Ovary (tissue), 9 donors: ENCODE results near the gene CEP55. TPM values are rescaled to one million over a fixed set of nuclear protein-coding genes. Genes with fewer than 3 reads are reported as not detected.
"Not testable (repeated sequence)": the region's sequence is repeated elsewhere in the genome, so short reads cannot be mapped to it uniquely, and the experiment has no call there.

Source experiments
- DNase-seq, 5 donors: peaks; one replicate each; pipeline ENCODE4 v3.0.0-alpha.2; 2019 to 2020
- H3K27ac ChIP-seq, 2 donors: fragments of 200-600 bp; one replicate each; pipeline versions ENCODE4 v1.5.1 to v1.8.0; 2019 to 2022
- H3K27me3 ChIP-seq: fragments of 200-600 bp; one replicate; pipeline ENCODE4 v1.8.0; 2022
- H3K36me3 ChIP-seq: fragments of 200-600 bp; sonication (generic); one replicate; pipeline ENCODE4 v1.5.1; 2019
- H3K4me1 ChIP-seq: one replicate; pipeline ENCODE4 v1.8.1; 2013; ENCODE audit warnings: mild to moderate bottlenecking, moderate library complexity; ENCODE audit not compliant: insufficient read depth
- H3K4me3 ChIP-seq: fragments of 200-600 bp; sonication (generic); one replicate; pipeline ENCODE4 v1.5.1; 2017
- H3K9me3 ChIP-seq, 2 donors: fragments of 200-600 bp in 1 of 2; sonication (generic) in 1 of 2; one replicate each; pipeline versions ENCODE4 v1.5.1 to v1.8.1; 2013 to 2019; ENCODE audit warnings: mild to moderate bottlenecking in 1 of 2, moderate library complexity in 1 of 2
- EP300 ChIP-seq: sonication (generic); formaldehyde crosslinking; IDR thresholded peaks from one replicate; pipeline ENCODE4 v1.6.1; 2017; ENCODE audit warnings: antibody characterized with exemption
- POLR2A ChIP-seq: fragments of 450-650 bp; IDR thresholded peaks from one replicate; pipeline ENCODE4 v1.6.1; 2017; ENCODE audit warnings: antibody characterized with exemption, mild to moderate bottlenecking, moderate library complexity
- WGBS, 3 donors: extraction: QIAGEN DNeasy Blood & Tissue Kit in 1 of 3; methylation state at CpG; one replicate each; pipeline versions ENCODE4 v1.1.5 to v1.1.7; 2013 to 2017; 5-methylcytosine and 5-hydroxymethylcytosine counted together
- intact Hi-C, 4 donors: fragments of 100-400 bp; cut with DNase I; formaldehyde crosslinking; loops; one replicate each; pipeline versions ENCODE4 v1.11.0 to v1.15.1; 2022 to 2023
- polyA plus RNA-seq, 2 donors: library from polyadenylated mRNA; stranded (reverse); fragments of 200-250 nt in 1 of 2; fragments of 350-450 nt in 1 of 2; fragmentation: Illumina TruSeq in 1 of 2; extraction: RNeasy Lipid Tissue Mini Kit (QIAGEN cat#74804) in 1 of 2; gene quantifications; one replicate each; pipeline ENCODE4 v1.2.3, GENCODE V29; 2013 to 2014
- total RNA-seq, 7 donors: library from RNA; depleted of rRNA in 2 of 7; stranded (reverse); fragments of >200 nt in 2 of 7; fragmentation: NEBNext Ultra II Directional in 3 of 7; extraction: Animal tissue kit (Norgen Biotek cat#: 25700) in 3 of 7; gene quantifications; one replicate each; pipeline versions ENCODE4 v1.1.0 to v1.2.4, GENCODE V29; 2016 to 2023
- TF ChIP-seq, protein P1 (sequence below), 3 donors: fragments of 450-650 bp in 2 of 3; fragments of 200-600 bp in 1 of 3; IDR thresholded peaks; one replicate each; pipeline versions ENCODE4 v1.5.1 to v1.8.0; 2016 to 2022; ENCODE audit warnings: antibody characterized with exemption in 3 of 3, mild to moderate bottlenecking in 1 of 3
- donor health status: DM: no; HTN: no; CAD: no; lungs with moderate emphysema.
- donor health status: DM: no; HTN: no; CAD: no.
- donor health status: Bipolar disorder and iron deficiency.
- donor health status: DM: yes; HTN: yes; CAD: no.
- donor health status: DM: no; HTN: no; CAD: no.
- donor health status: DM: yes; HTN: yes; CAD: no.

Gene CEP55
- total and polyA plus RNA-seq, 9 donors = 0.12 to 2.0 (median 0.33) TPM; not detected in 2

DNA sequence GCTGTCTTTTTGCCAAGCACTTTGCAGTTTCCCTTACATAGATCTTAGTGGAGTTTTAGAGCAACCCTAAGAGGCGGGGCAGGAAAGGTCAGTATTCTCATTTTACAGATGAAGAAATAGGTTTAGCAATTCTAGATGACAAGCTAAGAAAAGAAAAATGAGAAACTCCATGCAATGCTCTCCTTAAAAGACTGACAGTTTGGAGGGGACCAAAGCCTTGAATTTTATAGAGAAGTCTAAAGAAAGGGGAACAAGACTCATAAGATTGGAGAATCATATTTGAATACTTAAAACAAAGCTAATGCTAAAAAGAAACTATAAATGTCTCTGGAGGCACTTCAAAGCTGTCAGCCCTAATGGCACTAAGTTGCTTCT lies 19.6 kb downstream of the CEP55 start:
- TF ChIP-seq EP300 (no peak), POLR2A (no peak)
- TF ChIP-seq, protein P1, sequence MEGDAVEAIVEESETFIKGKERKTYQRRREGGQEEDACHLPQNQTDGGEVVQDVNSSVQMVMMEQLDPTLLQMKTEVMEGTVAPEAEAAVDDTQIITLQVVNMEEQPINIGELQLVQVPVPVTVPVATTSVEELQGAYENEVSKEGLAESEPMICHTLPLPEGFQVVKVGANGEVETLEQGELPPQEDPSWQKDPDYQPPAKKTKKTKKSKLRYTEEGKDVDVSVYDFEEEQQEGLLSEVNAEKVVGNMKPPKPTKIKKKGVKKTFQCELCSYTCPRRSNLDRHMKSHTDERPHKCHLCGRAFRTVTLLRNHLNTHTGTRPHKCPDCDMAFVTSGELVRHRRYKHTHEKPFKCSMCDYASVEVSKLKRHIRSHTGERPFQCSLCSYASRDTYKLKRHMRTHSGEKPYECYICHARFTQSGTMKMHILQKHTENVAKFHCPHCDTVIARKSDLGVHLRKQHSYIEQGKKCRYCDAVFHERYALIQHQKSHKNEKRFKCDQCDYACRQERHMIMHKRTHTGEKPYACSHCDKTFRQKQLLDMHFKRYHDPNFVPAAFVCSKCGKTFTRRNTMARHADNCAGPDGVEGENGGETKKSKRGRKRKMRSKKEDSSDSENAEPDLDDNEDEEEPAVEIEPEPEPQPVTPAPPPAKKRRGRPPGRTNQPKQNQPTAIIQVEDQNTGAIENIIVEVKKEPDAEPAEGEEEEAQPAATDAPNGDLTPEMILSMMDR (IDR thresholded peaks at IDR 0.05) = no peak
- DNase-seq = no peak
- no peak overlapping the region for H3K4me3 ChIP-seq
- H3K4me1 ChIP-seq = no peaks in the 10 kb centered on the region
- intact Hi-C loops = no loop called here
- no peak overlapping the region for H3K27ac ChIP-seq
- WGBS, 3 donors = 91 to 95% (median 94%) methylated on average over 1 of the region's 1 CpG
- H3K9me3 ChIP-seq = no peaks in the 10 kb centered on the region
- no peaks in the 10 kb centered on the region for H3K36me3 ChIP-seq
- no peaks in the 10 kb centered on the region for H3K27me3 ChIP-seq

DNA sequence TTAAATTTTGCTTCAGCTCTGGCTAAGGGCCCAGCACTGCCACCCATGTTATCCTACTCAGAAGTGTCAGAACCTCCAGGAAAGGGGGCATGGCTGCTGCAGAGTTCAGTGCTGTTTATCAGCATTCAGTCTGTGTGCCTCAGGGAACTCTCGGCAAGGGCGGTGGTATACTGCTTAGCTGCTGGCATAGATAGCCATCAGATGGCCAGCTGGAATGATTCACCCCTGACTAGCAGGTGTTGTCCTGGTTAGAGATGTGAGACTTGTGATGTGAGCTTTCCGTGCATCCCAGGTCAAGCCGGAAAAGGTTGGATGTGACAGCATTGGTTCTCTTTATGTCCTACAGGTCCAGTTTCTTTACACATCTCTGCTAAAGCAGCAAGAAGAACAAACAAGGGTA lies 22.1 kb downstream of the CEP55 start:
- WGBS, 3 donors = 96 to 98% (median 97%) methylated on average over 4 of the region's 4 CpGs
- no peaks in the 10 kb centered on the region for H3K36me3 ChIP-seq
- H3K9me3 ChIP-seq = no peaks in the 10 kb centered on the region
- no peaks in the 10 kb centered on the region for H3K4me1 ChIP-seq
- intact Hi-C loops = no loop called here
- H3K27ac ChIP-seq = no peak overlapping the region
- no peaks in the 10 kb centered on the region for H3K27me3 ChIP-seq
- no peak for TF ChIP-seq EP300
- TF ChIP-seq, protein P1 (IDR thresholded peaks at IDR 0.05) = no peak
- no peak for TF ChIP-seq POLR2A
- H3K4me3 ChIP-seq = no peak overlapping the region
- DNase-seq = no peak

DNA sequence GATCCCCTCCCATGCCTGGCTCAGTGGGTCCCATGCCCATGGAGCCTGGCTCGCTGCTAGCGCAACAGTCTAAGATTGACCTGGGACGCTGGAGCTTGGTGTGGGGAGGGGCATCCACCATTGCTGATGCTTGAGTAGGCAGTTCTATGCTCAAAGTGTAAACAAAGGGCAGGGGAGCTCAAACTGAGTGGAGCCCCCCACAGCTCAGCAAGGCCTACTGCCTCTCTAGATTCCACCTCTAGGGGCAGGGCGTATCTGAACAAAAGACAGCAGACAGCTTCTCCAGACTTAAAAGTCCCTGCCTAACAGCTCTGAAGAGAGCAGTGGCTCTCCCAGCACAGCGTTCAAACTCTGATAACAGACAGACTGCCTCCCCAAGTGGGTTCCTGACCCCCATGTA lies 38.9 kb downstream of the CEP55 start:
- WGBS, 3 donors = 84 to 89% (median 89%) methylated on average over 5 of the region's 5 CpGs
- TF ChIP-seq, protein P1 (IDR thresholded peaks at IDR 0.05) = no peak
- TF ChIP-seq POLR2A (no peak), EP300 (no peak)
- DNase-seq = no peak

DNA sequence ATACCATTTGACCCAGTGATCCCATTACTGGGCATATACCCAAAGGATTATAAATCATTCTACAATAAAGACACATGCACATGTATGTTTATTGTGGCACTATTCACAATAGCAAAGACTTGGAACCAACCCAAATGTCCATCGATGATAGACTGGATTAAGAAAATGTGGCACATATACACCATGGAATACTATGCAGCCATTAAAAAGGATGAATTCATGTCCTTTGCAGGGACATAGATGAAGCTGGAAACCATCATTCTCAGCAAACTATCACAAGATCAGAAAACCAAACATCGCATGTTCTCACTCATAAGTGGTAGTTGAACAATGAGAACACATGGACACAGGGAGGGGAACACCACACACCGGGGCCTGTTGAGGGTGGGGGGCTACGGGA lies 44.5 kb downstream of the CEP55 start:
- H3K27ac ChIP-seq, H3K4me3 ChIP-seq, DNase-seq, H3K4me1 ChIP-seq, H3K36me3 ChIP-seq, H3K27me3 ChIP-seq, intact Hi-C loops, H3K9me3 ChIP-seq: not testable (repeated sequence)
- 92 to 94% (median 94%) methylated on average over 4 of the region's 4 CpGs for WGBS, 3 donors

More for the DNA sequence above, 38.9 kb downstream of the CEP55 start:
- no peaks in the 10 kb centered on the region for H3K36me3 ChIP-seq
- H3K4me3 ChIP-seq = no peak overlapping the region
- H3K27ac ChIP-seq = no peak overlapping the region
- intact Hi-C loops = no loop called here
- H3K27me3 ChIP-seq = no peaks in the 10 kb centered on the region
- H3K9me3 ChIP-seq = no peaks in the 10 kb centered on the region
- no peaks in the 10 kb centered on the region for H3K4me1 ChIP-seq

DNA sequence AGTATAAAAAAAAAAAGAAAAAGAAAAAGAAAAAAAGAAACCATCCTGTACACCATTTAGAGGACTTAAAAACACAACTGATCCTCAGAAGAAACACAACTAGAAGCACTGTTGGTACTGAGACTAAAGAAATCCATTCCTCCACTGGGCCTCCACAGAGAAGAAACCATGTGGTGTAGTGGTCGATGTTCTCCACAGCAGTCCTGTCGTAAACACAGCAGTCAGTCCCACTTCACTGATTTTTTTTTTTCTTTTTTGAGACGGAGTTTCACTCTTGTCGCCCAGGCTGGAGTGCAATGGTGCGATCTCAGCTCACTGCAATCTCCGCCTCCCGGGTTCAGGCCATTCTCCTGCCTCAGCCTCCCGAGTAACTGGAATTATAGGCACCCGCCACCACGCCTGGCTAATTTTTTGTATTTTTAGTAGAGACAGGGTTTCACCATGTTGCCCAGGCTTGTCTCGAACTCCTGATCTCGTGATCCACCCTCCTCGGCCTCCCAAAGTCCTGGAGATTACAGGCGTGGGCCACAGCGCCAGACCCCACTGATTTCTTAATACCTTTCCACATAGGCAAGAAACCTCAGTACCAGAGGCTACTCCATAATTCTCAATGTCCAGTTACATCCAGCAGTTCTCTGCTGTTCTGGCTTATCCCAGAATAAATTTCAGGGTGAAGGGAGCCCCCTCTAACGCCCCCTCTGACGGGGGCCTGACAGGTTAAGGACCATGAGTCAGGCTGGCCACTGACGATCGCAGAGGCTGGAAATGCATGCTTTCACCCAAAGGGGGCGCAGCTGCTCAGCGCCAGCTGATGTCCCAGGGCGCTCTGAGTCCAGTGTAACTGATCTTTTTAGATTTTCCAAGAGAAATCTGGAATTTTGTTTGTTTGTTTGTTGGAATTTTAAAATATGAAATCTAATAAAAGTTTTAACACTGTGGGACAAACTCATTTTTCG lies 45.3 kb downstream of the CEP55 start:
- DNase-seq = peak in 2 of 5 donors; percentile 33 to 51
- H3K9me3 ChIP-seq = no peaks in the 10 kb centered on the region
- H3K4me1 ChIP-seq = no peaks in the 10 kb centered on the region
- H3K27me3 ChIP-seq = no peaks in the 10 kb centered on the region
- WGBS, 3 donors = 52 to 56% (median 53%) methylated on average over 23 of the region's 23 CpGs
- H3K27ac ChIP-seq = no peak overlapping the region
- TF ChIP-seq EP300 = no peak
- no peak for TF ChIP-seq POLR2A
- TF ChIP-seq, protein P1 (IDR thresholded peaks at IDR 0.05) = no peak
- H3K36me3 ChIP-seq = no peaks in the 10 kb centered on the region
- intact Hi-C loops = no loop called here
- no peak overlapping the region for H3K4me3 ChIP-seq
